OCI-LY7 (cell line): ENCODE measurements around the gene SLC35A1. TPM values are rescaled to one million over a fixed set of nuclear protein-coding genes. Genes with fewer than 3 reads are reported as not detected.

ENCODE experiments used
- BruUV-seq: library from RNA; stranded (reverse); fragments of 400-500 nt; replicated peaks from 2 replicates; lab custom pipeline; 2021; lab: Mats Ljungman, UMichigan
- CTCF ChIA-PET: fragments of 300-600 bp; sonication (Branson Sonifier 250); formaldehyde crosslinking; loops from one replicate; lab custom pipeline; 2022; ENCODE audit warnings: antibody characterized with exemption; ENCODE audit not compliant: unreplicated experiment; lab: Charles Lee
- POLR2A ChIA-PET: fragments of 300-600 bp; sonication (Branson Sonifier 250); formaldehyde crosslinking; loops from one replicate; lab custom pipeline; 2022; ENCODE audit warnings: antibody characterized with exemption; lab: Charles Lee
- DNase-seq: peaks from one replicate; pipeline ENCODE4 v3.0.0-alpha.2; 2015; ENCODE audit warnings: low spot score
- H2AFZ ChIP-seq: fragments of 200-600 bp; sonication (generic), shearing (Covaris generic); 2 replicates; pipeline ENCODE4 v1.6.1; 2014; ENCODE audit warnings: mild to moderate bottlenecking, antibody characterized with exemption, low read length, moderate library complexity
- H3K27ac ChIP-seq: fragments of 200-600 bp; sonication (generic); 2 replicates; pipeline ENCODE4 v1.5.1; 2014; ENCODE audit warnings: mixed run types, low read depth, mild to moderate bottlenecking, moderate library complexity, low read length, inconsistent platforms; ENCODE audit not compliant: poor library complexity, severe bottlenecking
- H3K36me3 ChIP-seq: fragments of 200-600 bp; sonication (generic); 2 replicates; pipeline ENCODE4 v1.6.1; 2014; ENCODE audit warnings: mild to moderate bottlenecking, antibody characterized with exemption, low read length, moderate library complexity, mixed read lengths; ENCODE audit not compliant: insufficient read depth
- H3K4me1 ChIP-seq: fragments of 200-600 bp; sonication (generic); 2 replicates; pipeline ENCODE4 v1.5.1; 2014; ENCODE audit warnings: mild to moderate bottlenecking, low read length; ENCODE audit not compliant: insufficient read depth, poor library complexity, severe bottlenecking
- H3K4me2 ChIP-seq: fragments of 200-600 bp; sonication (generic); 2 replicates; pipeline ENCODE4 v1.6.1; 2014; ENCODE audit warnings: mild to moderate bottlenecking, low read length
- H3K4me3 ChIP-seq: fragments of 200-600 bp; sonication (generic); 2 replicates; pipeline ENCODE4 v1.5.1; 2014; ENCODE audit warnings: mild to moderate bottlenecking, low read depth, low read length; ENCODE audit not compliant: poor library complexity, severe bottlenecking
- H3K79me2 ChIP-seq: fragments of 200-600 bp; sonication (generic); 2 replicates; pipeline ENCODE4 v1.6.1; 2016; ENCODE audit warnings: low read depth, mild to moderate bottlenecking, low read length, moderate library complexity, mixed read lengths; ENCODE audit not compliant: insufficient read depth
- H3K9me2 ChIP-seq: fragments of 200-600 bp; sonication (generic); 2 replicates; pipeline ENCODE4 v1.6.1; 2016; ENCODE audit warnings: mild to moderate bottlenecking, low read length, mixed read lengths; ENCODE audit not compliant: insufficient read depth
- H3K9me3 ChIP-seq: fragments of 200-600 bp; sonication (generic); 2 replicates; pipeline ENCODE4 v1.6.1; 2014; ENCODE audit warnings: mild to moderate bottlenecking, mixed run types, low read length, mixed read lengths
- H4K20me1 ChIP-seq: fragments of 200-600 bp; sonication (generic); 2 replicates; pipeline ENCODE4 v1.6.1; 2014; ENCODE audit warnings: mild to moderate bottlenecking, antibody characterized with exemption, low read length, moderate library complexity, mixed read lengths; ENCODE audit not compliant: insufficient read depth
- CTCF ChIP-seq: fragments of 200-600 bp; sonication (generic); conservative IDR thresholded peaks from 2 replicates; pipeline ENCODE4 v1.5.1; 2014; ENCODE audit warnings: mild to moderate bottlenecking, antibody characterized with exemption, low read length, moderate library complexity, mixed read lengths
- EZH2phosphoT487 ChIP-seq: fragments of 200-600 bp; sonication (generic); IDR thresholded peaks from 2 replicates; pipeline ENCODE4 v1.6.1; 2018; ENCODE audit warnings: low read depth, borderline replicate concordance, mild to moderate bottlenecking, mixed run types, antibody characterized with exemption, low read length, moderate library complexity, mixed read lengths
- intact Hi-C: fragments of 100-400 bp; cut with micrococcal nuclease; formaldehyde crosslinking; loops from one replicate; pipeline ENCODE4 v1.10.0; 2022; ENCODE audit not compliant: unreplicated experiment
- total RNA-seq, 2 experiments: library from RNA; depleted of rRNA in 1 of 2; stranded (reverse); fragments of >200 nt in 1 of 2; shearing (Covaris generic) in 1 of 2; gene quantifications; 2 replicates each; pipeline ENCODE4 v1.2.3, GENCODE V29; 2014 to 2022

The SLC35A1 gene
- total RNA-seq, 2 experiments from 2014 or later, result 17.0 to 22.4 TPM

DNA sequence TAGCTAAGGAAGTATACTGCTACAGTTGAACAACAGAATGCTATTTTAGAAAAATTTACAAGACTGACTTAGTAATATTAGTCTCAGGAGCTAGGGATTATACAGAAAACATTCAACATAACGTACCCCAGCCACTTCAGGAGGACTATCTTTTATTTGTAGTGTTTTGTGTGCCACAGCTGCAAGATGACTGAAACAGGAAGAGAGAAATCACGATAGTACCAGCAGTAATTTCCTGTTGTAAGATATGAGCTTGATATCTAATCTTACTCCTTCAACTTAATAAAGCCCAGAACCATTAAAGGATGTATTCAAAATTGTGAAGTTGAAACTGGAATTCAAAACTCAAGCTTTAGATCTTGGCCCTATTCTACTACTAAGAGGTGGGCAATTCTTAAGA lies 42.1 kb downstream of the SLC35A1 start:
- H3K9me2 ChIP-seq, result no peaks in the 10 kb centered on the region

DNA sequence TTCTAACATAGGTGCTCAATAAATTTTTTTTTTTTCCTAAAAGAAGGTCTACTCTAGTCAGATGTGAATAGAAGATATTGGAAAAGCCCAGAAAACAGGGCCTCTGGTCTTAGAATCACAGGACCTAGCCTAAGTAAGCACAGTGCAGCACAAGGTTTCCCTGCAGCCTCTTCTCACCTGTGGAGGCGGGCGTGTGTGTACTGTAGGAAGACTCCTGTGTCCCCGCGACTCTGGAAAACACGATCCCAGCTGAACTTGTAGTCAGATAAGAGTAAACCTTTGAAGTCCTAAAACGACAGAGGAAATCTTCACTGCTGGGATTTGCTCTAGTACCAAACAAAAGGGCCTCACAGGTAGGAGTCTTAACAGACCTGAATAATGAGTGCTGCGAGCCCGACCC lies 45.7 kb downstream of the SLC35A1 start:
- H3K4me2 ChIP-seq, result no peak overlapping the region
- TF ChIP-seq EZH2phosphoT487, result no peak
- TF ChIP-seq CTCF, result no peak
- intact Hi-C loops, result no loop called here
- H3K4me1 ChIP-seq, result peaks cover 7% of the 10 kb centered on the region
- CTCF ChIA-PET, result no interaction called here
- no peaks in the 10 kb centered on the region for H3K79me2 ChIP-seq
- no peak overlapping the region for H3K27ac ChIP-seq
- H3K36me3 ChIP-seq, result peaks cover 88% of the 10 kb centered on the region
- no peak overlapping the region for H3K4me3 ChIP-seq
- no peaks in the 10 kb centered on the region for H4K20me1 ChIP-seq
- H3K9me3 ChIP-seq, result no peaks in the 10 kb centered on the region
- POLR2A ChIA-PET, result no interaction called here
- no peak for DNase-seq
- no TSS peak for BruUV-seq
- no peak overlapping the region for H2AFZ ChIP-seq
- no peaks in the 10 kb centered on the region for H3K9me2 ChIP-seq

More for the DNA sequence above, 42.1 kb downstream of the SLC35A1 start:
- Histone ChIP-seq H3K4me2 (no peak overlapping the region), H3K27ac (no peak overlapping the region), H3K36me3 (peaks cover 93% of the 10 kb centered on the region), H2AFZ (no peak overlapping the region), H3K79me2 (no peaks in the 10 kb centered on the region), H3K4me3 (no peak overlapping the region), H4K20me1 (no peaks in the 10 kb centered on the region), H3K9me3 (no peaks in the 10 kb centered on the region), H3K4me1 (peaks cover 7% of the 10 kb centered on the region)
- BruUV-seq, result no TSS peak
- ChIA-PET CTCF (no interaction called here), POLR2A (interaction anchor here (0.5 to 0.9 kb wide), 6 partner anchors 9 to 1564 kb away, joined by 3 to 6 read pairs (median 5); no protein-coding TSS in a partner anchor)
- peak; percentile 19 for DNase-seq
- intact Hi-C loops, result no loop called here
- TF ChIP-seq CTCF (no peak), EZH2phosphoT487 (no peak)

GRCh38 chr6:87522686-87523085 lies 49.9 kb downstream of the SLC35A1 start:
- H3K9me3 ChIP-seq, result no peaks in the 10 kb centered on the region
- intact Hi-C loops, result no loop called here
- no peak overlapping the region for H3K27ac ChIP-seq
- H3K79me2 ChIP-seq, result no peaks in the 10 kb centered on the region
- H4K20me1 ChIP-seq, result no peaks in the 10 kb centered on the region
- no peaks in the 10 kb centered on the region for H3K9me2 ChIP-seq
- TF ChIP-seq CTCF (no peak), EZH2phosphoT487 (no peak)
- no TSS peak for BruUV-seq
- no peak for DNase-seq
- POLR2A ChIA-PET, result interaction anchor here (0.7 to 1.0 kb wide), 7 partner anchors 11 to 1055 kb away, joined by 3 to 7 read pairs (median 5); no protein-coding TSS in a partner anchor
- H3K36me3 ChIP-seq, result peaks cover 88% of the 10 kb centered on the region
- H2AFZ ChIP-seq, result no peak overlapping the region
- CTCF ChIA-PET, result no interaction called here
- H3K4me3 ChIP-seq, result no peak overlapping the region
- no peak overlapping the region for H3K4me2 ChIP-seq
- H3K4me1 ChIP-seq, result no peaks in the 10 kb centered on the region
